ENCODE measurements around the gene EGFL6. TPM values are rescaled to one million over a fixed set of nuclear protein-coding genes. Genes with fewer than 3 reads are reported as not detected.
"Not testable (repeated sequence)": the region's sequence is repeated elsewhere in the genome, so short reads cannot be mapped to it uniquely, and the experiment has no call there.

The EGFL6 gene
- total and polyA plus RNA-seq, 2 donors: 8.7 to 28.9 TPM

- WGBS: 81% methylated on average over 8 of the region's 8 CpGs
- H3K27ac ChIP-seq (ENCODE audit: low read depth); H3K4me3 ChIP-seq (ENCODE audit: low read depth, low read length); H3K4me1 ChIP-seq (ENCODE audit: insufficient read depth); H3K36me3 ChIP-seq (ENCODE audit: insufficient read depth); DNase-seq (ENCODE audit: extremely low spot score): not testable (repeated sequence)
These were observed 100.4 kb downstream of the EGFL6 start for GRCh38 chrX:13669755-13670154.

DNA sequence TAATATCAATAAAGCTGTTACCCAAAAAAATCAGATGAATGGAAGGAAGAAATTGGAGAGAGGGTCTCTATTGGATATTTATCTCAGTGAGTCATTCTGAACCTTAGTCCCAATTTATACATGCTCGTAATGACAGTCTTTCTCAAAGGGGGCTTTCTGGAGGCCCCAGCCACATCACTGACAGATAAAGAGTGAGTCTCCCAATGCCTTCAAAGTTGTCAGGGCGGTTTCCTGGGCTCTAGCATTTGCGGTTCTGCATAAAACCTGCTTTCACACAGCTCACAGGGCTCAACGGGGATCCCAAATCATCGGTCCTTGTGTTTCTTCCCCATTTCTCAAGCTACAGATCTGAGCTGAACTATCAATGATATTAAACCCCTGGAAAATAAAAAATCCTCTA lies 100.8 kb downstream of the EGFL6 start:
- DNase-seq (ENCODE audit: extremely low spot score): no peak
- no peaks in the 10 kb centered on the region for H3K4me1 ChIP-seq (ENCODE audit: insufficient read depth)
- no peaks in the 10 kb centered on the region for H3K36me3 ChIP-seq (ENCODE audit: insufficient read depth)
- WGBS: 96% methylated on average over 5 of the region's 5 CpGs
- H3K27ac ChIP-seq (ENCODE audit: low read depth): no peak overlapping the region
- no peak overlapping the region for H3K4me3 ChIP-seq (ENCODE audit: low read depth, low read length)

DNA sequence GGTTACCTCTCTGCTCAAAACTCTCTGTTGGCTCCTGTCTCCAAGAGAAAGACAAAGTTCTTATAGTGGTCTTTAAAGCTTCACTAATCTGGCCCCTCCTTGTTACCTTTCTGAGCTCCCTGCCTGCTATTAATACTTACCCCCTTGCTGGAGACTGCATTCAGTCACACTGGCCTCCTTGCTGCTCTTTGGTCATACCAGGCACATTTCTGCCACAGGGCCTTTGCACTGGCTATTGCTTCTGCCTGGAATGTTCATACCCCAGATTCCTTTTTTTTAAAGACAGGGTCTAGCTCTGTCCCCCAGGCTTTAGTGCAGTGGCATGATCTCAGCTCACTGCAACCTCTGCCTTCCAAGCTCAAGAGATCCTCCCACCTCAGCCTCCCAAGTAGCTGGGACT lies 103.6 kb downstream of the EGFL6 start:
- H3K4me1 ChIP-seq (ENCODE audit: insufficient read depth): no peaks in the 10 kb centered on the region
- H3K36me3 ChIP-seq (ENCODE audit: insufficient read depth): no peaks in the 10 kb centered on the region
- no peak for DNase-seq (ENCODE audit: extremely low spot score)
- H3K27ac ChIP-seq (ENCODE audit: low read depth): no peak overlapping the region
- no peak overlapping the region for H3K4me3 ChIP-seq (ENCODE audit: low read depth, low read length)

DNA sequence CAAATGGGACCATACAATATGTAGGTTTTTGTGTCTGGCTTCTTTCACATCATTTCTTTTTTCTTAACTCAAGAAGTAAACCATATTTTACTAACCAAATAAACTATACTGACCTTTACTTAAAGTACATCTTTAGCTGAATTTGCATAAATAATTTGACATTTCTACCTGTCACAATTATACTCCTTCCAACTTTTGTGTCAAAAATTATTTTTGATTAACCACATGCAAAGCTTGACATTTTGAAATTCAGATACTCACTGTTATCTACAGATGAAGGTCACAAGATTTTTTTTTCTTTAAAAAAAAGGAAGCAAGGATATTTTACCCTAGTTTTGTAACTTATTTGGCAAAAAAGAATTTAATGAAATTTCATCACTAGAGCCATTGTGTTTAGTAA lies 107.5 kb downstream of the EGFL6 start:
- Histone ChIP-seq H3K27ac (ENCODE audit: low read depth) (no peak overlapping the region), H3K4me3 (ENCODE audit: low read depth, low read length) (no peak overlapping the region), H3K4me1 (ENCODE audit: insufficient read depth) (no peaks in the 10 kb centered on the region), H3K36me3 (ENCODE audit: insufficient read depth) (no peaks in the 10 kb centered on the region)
- DNase-seq (ENCODE audit: extremely low spot score): no peak

GRCh38 chrX:13679700-13680099 lies 110.3 kb downstream of the EGFL6 start:
- not testable (repeated sequence) for H3K4me3 ChIP-seq (ENCODE audit: low read depth, low read length); H3K36me3 ChIP-seq (ENCODE audit: insufficient read depth); H3K4me1 ChIP-seq (ENCODE audit: insufficient read depth); H3K27ac ChIP-seq (ENCODE audit: low read depth); DNase-seq (ENCODE audit: extremely low spot score)
- over 99% methylated on average over 4 of the region's 4 CpGs for WGBS

GRCh38 chrX:13681595-13681994 lies 112.2 kb downstream of the EGFL6 start:
- 91% methylated on average over 7 of the region's 7 CpGs for WGBS
- H3K4me1 ChIP-seq (ENCODE audit: insufficient read depth): no peaks in the 10 kb centered on the region
- no peak for DNase-seq (ENCODE audit: extremely low spot score)
- H3K36me3 ChIP-seq (ENCODE audit: insufficient read depth): no peaks in the 10 kb centered on the region
- H3K4me3 ChIP-seq (ENCODE audit: low read depth, low read length): no peak overlapping the region
- H3K27ac ChIP-seq (ENCODE audit: low read depth): no peak overlapping the region

Other genes starting within 250 kb of the EGFL6 start
- gene ATXN3L, start 249.5 kb upstream of the EGFL6 start, total RNA-seq: not detected
- not detected for gene ATXN3L, start 249.5 kb upstream of the EGFL6 start, polyA plus RNA-seq
- 9.0 TPM for gene TCEANC, start 83.5 kb downstream of the EGFL6 start, total RNA-seq
- 1.6 TPM for gene TCEANC, start 83.5 kb downstream of the EGFL6 start, polyA plus RNA-seq
- 36.2 TPM for gene RAB9A, start 119.5 kb downstream of the EGFL6 start, total RNA-seq
- gene RAB9A, start 119.5 kb downstream of the EGFL6 start, polyA plus RNA-seq: 27.9 TPM
- 45.0 TPM for gene TRAPPC2, start 165.0 kb downstream of the EGFL6 start, total RNA-seq
- gene TRAPPC2, start 165.0 kb downstream of the EGFL6 start, polyA plus RNA-seq: 7.7 TPM
- 52.3 TPM for gene OFD1, start 165.1 kb downstream of the EGFL6 start, total RNA-seq
- 11.4 TPM for gene OFD1, start 165.1 kb downstream of the EGFL6 start, polyA plus RNA-seq
- 47.2 TPM for gene GPM6B, start 247.5 kb downstream of the EGFL6 start, total RNA-seq
- 16.0 TPM for gene GPM6B, start 247.5 kb downstream of the EGFL6 start, polyA plus RNA-seq